GM18909 (cell line): Measurements from ENCODE around the gene CERS6.

Source experiments
- ATAC-seq: cut with Tn5 transposase; IDR thresholded peaks from one replicate; pipeline ENCODE4 v1.9.1; 2021; ENCODE audit warnings: mild to moderate bottlenecking; ENCODE audit not compliant: unreplicated experiment, poor library complexity

Gene CERS6

GRCh38 chr2:168712053-168712452 is 256.0 kb downstream of the CERS6 start:
- peak; percentile 99 for ATAC-seq

GRCh38 chr2:168713325-168713724 is 257.3 kb downstream of the CERS6 start:
- ATAC-seq: no peak

- no peak for ATAC-seq
These were observed 259.8 kb downstream of the CERS6 start for GRCh38 chr2:168715849-168716248.

GRCh38 chr2:168716839-168717238 is 260.8 kb downstream of the CERS6 start:
- no peak for ATAC-seq

- no peak for ATAC-seq
These were observed 261.9 kb downstream of the CERS6 start for GRCh38 chr2:168717790-168718502.

GRCh38 chr2:168718622-168719021 is 262.6 kb downstream of the CERS6 start:
- no peak for ATAC-seq

GRCh38 chr2:168719446-168719845 is 263.4 kb downstream of the CERS6 start:
- ATAC-seq: no peak

GRCh38 chr2:168722592-168722991 is 266.5 kb downstream of the CERS6 start:
- ATAC-seq: no peak

GRCh38 chr2:168723275-168723899 is 267.3 kb downstream of the CERS6 start:
- ATAC-seq: no peak

- ATAC-seq: no peak
These were observed 270.3 kb downstream of the CERS6 start for GRCh38 chr2:168726375-168726774.

GRCh38 chr2:168727904-168728470 is 271.9 kb downstream of the CERS6 start:
- no peak for ATAC-seq

- ATAC-seq: no peak
These were observed 273.4 kb downstream of the CERS6 start for GRCh38 chr2:168729455-168729854.

- ATAC-seq: no peak
These were observed 274.3 kb downstream of the CERS6 start for GRCh38 chr2:168730344-168730743.

GRCh38 chr2:168731002-168731401 is 274.9 kb downstream of the CERS6 start:
- no peak for ATAC-seq

GRCh38 chr2:168731616-168732015 is 275.5 kb downstream of the CERS6 start:
- no peak for ATAC-seq

- ATAC-seq: no peak
These were observed 276.0 kb downstream of the CERS6 start for GRCh38 chr2:168732100-168732499.

GRCh38 chr2:168732506-168732905 is 276.4 kb downstream of the CERS6 start:
- no peak for ATAC-seq

- no peak for ATAC-seq
These were observed 278.2 kb downstream of the CERS6 start for GRCh38 chr2:168734199-168734760.

GRCh38 chr2:168736649-168737445 is 280.8 kb downstream of the CERS6 start:
- no peak for ATAC-seq

- ATAC-seq: no peak
These were observed 282.0 kb downstream of the CERS6 start for GRCh38 chr2:168738062-168738461.

- ATAC-seq: no peak
These were observed 284.3 kb downstream of the CERS6 start for GRCh38 chr2:168740360-168740759.
